ENCODE results near the gene ADAMTSL1.

The ADAMTSL1 gene

GRCh38 chr9:18748251-18748701 lies 274.3 kb downstream of the ADAMTSL1 start:
- no peak for DNase-seq

DNA sequence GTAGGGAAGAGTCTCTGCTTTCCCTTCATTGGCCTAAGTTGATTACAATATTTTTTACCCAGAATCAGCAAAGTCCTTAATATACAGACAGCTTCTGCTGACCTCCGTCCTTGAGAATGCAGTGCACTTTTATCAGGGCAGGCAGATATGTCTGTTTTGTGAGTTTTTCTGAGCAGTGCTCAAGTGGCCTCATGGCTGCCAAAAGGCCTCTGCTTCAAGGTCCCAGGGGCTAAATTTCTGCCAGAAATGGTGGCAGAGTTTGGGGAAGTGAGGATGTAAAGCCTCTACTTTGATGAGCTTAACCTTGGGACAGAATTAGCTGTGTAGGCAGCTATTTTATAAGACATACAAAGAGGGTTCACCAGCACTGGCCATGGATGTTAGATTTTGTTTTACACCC lies 275.8 kb downstream of the ADAMTSL1 start:
- DNase-seq: no peak

DNA sequence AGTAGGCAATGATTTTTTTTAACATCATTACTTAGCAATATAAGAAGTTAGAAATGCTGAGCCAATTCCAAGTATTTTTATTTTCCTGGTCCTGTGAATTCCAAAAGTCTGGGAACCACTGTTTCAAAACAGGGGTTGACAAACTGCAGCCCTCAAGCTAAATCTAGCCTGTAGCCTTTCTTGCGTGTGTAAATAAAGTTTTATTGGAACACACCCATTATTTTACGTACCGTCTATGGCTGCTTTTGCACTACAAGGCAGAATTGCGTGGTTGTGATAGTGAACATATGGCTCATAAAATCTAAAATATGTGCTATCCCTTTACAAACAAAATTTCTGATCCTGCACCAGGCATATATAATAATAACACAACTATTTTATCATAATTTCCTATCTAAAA lies 280.0 kb downstream of the ADAMTSL1 start:
- no peak for DNase-seq

DNA sequence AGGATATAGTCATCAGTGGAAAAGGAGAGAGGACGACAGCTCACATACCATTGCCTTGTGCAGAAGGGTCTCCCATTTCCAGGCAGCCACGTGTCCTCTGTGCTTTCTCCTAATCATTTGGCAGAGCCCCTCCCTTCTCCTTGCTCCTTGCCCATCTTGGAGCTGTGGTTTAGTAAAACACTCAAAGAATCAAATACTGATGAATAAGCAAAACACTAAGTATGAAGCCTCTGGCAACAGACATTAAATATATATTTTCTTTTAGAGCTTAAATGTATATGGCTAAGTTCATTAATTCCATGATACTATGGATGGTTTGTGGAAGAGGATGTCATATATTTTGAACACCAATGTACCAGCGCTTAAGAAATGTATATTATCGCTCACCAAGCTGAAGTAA lies 280.6 kb downstream of the ADAMTSL1 start:
- no peak for DNase-seq

DNA sequence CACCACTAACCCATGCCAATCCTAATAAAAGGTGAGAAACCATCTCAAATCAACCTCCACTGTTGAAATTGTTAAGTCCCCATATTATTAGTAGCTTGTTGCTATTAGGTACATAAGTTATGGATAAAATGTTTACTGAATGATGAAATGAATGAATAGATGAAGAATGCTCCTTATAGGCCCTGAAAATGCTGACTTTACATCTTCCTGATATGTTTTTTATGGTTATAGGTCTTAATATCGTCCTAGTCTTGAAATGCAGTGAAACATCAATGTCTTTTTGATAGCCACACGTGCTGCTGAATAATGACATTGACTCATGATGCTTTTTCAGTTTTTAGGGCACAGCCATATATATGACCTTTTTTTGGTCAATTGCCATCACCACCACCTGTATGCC lies 281.3 kb downstream of the ADAMTSL1 start:
- no peak for DNase-seq

GRCh38 chr9:18756712-18757125 lies 282.8 kb downstream of the ADAMTSL1 start:
- DNase-seq: peak; percentile 34

- no peak for DNase-seq
Measured at GRCh38 chr9:18759827-18760226, 285.9 kb downstream of the ADAMTSL1 start.

DNA sequence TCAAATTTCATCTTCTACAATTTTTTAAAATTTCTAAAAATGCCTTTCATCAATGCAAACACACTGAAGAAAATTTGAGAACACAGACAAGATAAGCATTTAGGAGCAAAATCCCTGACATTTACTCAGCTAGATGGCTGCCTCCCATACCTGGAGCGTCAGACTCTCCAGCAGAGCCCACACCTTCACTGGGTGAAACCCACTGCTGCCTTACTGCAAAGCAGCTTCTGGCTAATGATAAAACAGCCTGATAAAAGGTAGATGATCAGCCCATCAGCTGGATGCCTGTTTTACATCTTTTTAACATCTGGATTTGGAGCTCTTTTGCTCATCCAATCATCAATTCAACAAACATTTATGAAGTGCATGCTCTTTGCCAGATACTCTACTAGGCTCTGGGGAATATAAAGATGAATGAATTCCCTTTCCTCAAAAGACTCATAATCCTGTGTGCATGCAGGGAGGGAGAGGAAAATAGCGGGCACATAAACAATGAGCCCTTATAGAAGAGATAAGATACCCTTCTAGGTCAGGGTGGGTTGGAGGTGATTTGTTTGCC lies 287.9 kb downstream of the ADAMTSL1 start:
- no peak for DNase-seq

DNA sequence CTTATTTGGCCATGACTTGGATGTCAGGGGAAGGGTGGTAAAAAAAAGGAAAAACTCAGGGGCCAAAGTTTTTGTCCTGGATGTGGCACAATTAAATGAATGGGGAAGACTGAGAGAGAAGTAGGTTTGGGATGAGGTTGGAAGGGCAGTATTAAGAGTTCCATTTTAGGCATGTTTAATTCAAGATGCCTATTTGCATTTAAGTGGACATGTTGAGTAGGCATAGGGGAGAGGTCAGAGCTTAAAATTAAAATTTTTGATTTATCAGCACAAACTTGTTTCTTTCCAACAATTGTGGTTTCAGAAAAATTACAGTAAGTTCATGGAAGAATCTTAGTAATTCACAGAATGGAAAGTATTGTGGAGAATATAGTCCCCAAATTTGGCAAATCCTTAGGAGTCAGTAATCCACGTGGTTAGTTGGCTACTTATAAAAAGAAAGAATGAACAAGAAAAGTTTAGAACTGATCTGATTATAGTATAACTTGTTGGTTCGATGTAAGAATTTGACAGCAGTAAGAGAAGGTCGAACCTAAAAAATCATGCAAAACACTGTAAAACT lies 293.1 kb downstream of the ADAMTSL1 start:
- DNase-seq: no peak

DNA sequence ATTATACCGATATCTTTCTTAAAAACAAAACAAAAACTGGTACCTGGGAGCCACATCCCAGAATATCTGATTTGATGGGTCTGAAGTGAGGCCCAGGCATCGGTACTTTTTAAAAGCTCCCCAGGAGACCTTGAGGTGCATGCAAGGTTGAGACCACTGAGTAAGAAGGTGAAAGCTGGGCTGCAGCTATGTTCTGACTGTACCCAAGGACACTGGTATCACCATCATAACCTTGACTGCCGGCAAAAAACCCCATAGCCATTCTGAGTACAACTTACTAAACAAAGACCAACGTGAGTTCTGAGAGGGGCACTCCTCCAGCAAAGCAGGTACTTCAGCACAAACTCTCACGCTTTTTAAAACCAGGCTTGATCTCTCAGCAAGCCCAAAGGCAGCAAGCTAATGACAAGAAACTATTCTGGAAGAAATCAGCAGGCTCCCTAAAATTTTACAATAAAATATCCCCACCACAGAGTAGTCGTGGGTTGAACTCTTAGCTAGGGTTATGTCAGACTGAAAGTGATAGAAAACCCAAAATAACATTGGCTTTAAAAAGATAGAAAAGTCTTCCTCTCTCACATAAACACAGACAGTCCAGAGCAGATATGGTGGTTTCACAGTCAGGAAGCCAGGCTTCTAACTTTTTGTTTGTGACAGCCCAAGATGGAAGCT lies 295.1 kb downstream of the ADAMTSL1 start:
- no peak for DNase-seq

GRCh38 chr9:18770131-18770908 lies 296.4 kb downstream of the ADAMTSL1 start:
- DNase-seq: no peak

DNA sequence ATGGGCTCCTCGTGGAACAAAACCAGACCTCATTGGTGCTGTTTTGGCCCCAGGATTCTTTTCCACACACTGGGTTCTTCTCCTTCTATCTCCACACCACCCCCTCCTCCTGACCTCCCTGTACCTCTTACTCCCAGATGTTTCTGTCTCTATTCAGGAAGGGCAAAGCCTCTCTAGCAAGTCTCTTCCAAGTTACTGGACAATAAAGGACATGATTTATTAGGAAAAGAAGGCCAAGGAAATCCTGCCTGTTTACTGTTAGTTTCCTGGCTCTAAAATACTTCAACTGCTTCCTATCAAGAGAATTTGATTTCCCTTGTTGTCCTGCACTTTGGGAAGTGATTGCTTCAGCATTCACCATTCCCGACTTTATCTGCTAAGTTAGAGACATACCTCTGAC lies 297.1 kb downstream of the ADAMTSL1 start:
- no peak for DNase-seq

DNA sequence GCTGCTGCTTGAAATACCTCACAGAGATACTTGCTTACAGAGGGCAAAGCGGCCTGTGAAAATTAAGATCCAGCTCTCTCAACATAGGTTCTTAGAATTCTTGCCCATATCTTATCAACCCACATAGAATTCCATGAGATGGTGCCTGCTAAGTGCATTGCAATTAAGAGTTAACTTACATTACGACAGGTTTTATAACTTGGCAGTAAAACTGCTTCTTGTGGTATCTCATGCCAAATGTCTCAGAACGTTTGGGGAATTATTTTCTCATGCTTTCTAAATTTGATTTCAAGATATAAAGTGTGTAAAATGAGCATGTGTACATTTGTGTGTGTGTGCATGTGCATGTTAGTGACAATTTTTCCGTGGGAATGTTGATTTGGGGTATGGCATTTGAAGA lies 297.8 kb downstream of the ADAMTSL1 start:
- no peak for DNase-seq

DNA sequence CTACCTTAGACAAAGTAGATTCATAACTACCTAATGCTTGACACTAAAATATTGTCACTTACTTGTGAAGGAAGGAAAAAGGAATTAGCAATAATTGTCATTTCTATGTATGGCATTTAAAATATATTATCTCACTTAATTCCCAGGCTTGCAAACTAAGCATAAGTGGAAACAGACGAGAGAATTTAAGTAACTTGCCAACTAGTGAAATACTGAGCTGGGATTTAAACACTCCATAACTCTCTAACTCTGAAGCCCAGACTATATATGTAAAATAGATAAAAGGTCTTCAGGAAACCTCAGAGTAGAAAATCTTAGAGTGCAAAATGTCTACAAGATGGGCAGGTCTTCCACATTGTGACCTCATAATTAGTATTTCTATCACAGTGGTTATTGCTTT lies 301.3 kb downstream of the ADAMTSL1 start:
- DNase-seq: no peak

GRCh38 chr9:18775930-18776329 lies 302.0 kb downstream of the ADAMTSL1 start:
- DNase-seq: no peak

- DNase-seq: no peak
Measured at GRCh38 chr9:18776836-18777820, 303.2 kb downstream of the ADAMTSL1 start.

DNA sequence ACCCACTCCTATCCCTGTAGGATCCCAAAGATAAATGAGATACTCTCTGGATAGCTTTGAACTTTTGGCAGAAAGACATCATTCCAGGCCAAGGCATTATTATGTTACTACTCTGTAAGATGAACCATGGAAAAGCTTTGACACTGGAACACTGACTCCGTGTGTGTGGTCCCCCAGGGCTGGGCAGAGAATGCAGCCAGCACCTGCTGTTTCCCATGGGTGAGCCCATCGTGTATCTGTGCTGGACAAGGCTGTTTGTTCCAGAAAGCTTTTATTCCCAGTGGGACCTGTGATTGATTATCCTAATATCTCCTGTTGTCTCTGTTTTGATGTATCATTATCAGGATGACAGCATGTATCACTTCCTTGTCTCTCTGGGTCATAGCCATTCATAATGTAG lies 304.2 kb downstream of the ADAMTSL1 start:
- DNase-seq: no peak

GRCh38 chr9:18778846-18779245 lies 304.9 kb downstream of the ADAMTSL1 start:
- no peak for DNase-seq

- no peak for DNase-seq
Measured at GRCh38 chr9:18783909-18784308, 310.0 kb downstream of the ADAMTSL1 start.

GRCh38 chr9:18785604-18786003 lies 311.7 kb downstream of the ADAMTSL1 start:
- DNase-seq: no peak

- peak; percentile 61 for DNase-seq
Measured at GRCh38 chr9:18786196-18786595, 312.2 kb downstream of the ADAMTSL1 start.

DNA sequence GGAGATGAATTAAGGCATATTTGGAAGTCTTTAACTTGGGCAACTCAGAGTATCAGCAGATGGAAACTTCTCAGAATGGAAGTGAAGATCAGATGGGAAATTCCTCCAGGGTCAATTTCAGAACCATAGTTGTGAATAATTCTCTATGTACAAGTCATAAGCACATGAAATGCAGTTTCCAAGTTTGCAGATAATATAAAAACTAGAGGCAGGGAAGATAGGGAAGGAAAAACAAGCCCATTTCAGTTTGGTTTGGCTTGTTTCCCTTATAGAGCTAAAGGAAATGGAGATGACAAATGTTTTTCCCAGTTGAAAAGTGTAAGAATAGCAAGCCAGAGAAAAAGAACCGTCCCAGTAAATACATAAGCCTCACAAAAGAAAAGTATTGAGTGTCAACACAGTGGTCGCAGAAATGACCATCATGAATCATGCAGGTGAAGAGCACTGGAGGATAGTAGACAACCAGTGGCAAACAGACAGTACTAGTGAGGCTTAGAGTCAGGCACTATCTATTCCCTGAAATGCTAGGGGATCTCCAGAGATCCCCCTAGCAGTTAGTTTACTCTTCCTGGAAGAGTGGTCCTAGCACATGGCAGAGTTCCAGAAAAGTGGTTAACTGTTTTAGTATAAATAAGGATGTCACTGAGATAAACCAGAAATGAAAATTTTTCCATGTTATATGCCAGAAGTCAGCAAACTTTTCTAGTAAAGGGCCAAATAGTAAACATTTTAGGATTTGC lies 313.1 kb downstream of the ADAMTSL1 start:
- no peak for DNase-seq
